Stimulated activated CD4-positive, alpha-beta T cell treated with anti-CD3 and anti-CD28 coated beads, Interleukin-1b, Interleukin-23, amount 100 ng/mL, for 48 hours (primary cell): ENCODE results near the gene RAF1.
A peak's percentile ranks its signal among the peaks of the same experiment; 100 is the strongest.
"Not testable (repeated sequence)": the region's sequence is repeated elsewhere in the genome, so short reads cannot be mapped to it uniquely, and the experiment has no call there.

Source experiments
- DNase-seq: peaks from one replicate; pipeline ENCODE4 v3.0.0-alpha.2; 2020

RAF1 gene

DNA sequence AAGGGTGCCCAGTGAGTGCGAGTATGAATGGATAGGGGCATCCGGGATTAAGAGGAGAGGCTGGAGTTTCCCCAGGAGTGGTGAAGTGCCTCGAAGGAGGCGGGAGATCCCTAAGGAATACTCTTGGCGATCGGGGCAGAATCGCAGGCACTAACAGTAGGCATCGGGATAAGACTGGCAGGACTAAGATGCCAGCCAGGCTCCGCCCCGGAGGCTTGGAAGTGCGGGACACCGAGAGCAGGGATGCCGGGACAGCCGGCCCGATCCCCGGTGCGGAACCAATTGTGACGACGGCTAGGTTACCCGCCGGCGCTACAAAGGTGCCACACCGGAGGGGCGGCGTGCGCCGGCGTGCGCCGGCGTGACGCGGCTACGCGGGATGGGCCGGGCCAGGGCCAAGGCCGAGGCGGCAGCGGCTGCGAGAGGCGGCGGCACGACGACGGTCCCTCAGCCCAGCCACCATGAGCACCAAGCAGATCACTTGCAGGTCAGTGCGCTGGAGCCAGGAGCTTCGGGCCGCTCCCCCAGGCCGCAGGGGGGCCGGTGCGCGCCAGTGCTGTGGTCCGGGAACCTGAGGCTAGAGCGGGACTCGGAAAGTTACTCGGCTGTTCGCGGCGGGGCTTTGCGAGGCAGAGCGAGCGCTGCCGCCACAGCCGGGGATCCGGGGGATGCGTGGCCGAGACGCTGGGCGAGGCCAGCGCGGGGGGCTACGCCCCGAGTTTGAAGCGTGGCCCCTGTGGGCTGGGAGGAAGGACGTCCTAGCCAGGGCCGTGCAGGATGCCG is 107.0 kb downstream of the RAF1 start, which contains the start of gene MKRN2:
Gene MKRN2 (plus strand): TSS at position 398 of the 783 bp plus-strand sequence. CDS start 64 bp downstream, at position 462.
- DNase-seq = peak; percentile 85

DNA sequence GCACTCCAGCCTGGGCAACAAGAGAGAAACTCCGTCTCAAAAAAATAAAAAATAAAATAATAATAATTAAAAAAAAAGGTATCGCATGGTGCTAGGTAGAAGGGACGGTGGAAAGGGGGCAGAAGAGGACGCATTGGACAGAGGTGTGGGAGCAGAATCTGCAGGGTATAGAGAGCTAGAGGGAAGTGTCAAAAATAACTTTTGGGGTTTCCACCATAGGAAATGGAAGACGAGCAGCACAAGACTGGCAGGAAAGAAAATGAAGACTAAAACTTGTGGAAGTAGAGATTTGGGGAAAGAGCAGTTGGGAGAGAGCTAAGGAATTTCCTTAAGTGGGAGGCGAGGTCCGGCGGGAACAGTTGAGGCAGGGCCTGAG is 107.6 kb downstream of the RAF1 start:
- DNase-seq = no peak

DNA sequence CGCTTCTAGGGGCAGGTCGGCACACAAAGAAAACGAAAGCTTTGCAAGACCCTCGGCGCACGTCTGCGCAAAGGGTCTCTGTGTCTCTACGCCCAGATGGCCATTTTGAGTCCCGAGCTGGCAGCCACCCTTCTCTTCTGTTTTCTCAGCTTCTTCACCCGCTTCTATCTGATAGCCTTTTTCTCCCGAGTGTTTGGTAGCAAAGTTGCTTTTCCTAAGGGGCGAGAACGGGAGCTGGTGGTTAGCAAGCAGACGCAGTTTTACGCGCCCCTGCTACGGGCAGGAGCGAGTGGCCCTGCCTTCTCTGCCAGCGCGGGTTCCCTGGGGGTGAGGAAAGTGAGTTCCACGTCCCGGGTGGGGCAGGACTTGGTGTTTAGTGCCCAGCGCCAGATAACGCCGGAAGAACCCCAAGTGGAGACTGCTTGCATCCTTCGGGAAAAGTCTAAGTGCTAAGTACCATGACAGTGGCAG is 110.0 kb downstream of the RAF1 start:
- DNase-seq = no peak

DNA sequence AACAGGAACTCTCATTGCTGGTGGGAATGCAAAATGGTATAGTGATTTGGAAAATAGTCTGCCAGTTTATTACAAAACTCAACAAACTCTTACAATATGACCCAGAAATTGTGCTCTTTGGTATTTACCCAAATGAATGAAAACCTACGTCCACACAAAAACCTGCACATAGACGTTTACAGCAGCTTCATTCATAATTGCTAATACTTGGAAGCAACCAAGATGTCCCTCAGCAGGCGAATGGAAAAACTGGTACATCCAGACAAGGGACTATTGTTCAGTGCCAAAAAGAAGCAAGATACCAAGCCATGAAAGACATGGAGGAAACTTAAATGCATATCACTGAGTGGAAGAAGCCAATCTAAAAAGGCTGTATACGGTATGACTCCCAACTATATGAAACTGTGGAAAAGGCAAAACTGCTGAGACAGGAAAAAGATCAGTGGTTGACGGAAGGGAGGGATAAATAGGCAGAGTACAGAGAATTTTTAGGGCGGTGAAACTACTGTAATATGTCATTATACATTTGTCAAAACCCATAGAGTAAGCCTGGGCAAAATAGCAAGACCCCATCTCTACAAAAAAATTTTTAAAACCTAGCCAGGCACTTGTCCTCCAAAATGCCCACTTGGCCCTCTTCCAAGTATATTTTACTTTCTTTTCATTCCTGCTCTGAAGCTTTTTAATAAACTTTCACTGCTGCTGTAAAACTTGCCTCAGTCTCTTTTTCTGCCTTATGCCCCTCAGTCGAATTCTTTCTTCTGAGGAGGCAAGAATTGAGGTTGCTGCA is 113.8 kb downstream of the RAF1 start:
- no peak for DNase-seq

DNA sequence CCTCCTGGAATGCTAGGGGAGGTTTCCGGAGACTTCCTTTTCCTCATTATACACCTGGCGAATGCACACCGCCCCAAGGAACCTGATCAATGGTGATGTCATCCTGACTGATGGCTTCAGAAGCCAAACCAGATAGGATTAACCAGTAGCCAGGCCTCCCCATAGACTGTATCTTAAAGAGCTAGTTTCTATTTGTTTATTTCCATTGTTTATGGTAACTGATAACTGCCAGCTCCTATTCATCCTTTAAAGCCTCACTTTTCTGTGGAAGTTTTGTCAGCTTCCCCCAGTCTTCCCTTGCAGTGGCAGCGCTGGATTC is 118.5 kb downstream of the RAF1 start, which contains the start of gene MKRN2OS:
Gene MKRN2OS (minus strand): TSS at position 27 of the 319 bp plus-strand sequence. CDS start 35 bp downstream, outside the sequence.
- DNase-seq = no peak

DNA sequence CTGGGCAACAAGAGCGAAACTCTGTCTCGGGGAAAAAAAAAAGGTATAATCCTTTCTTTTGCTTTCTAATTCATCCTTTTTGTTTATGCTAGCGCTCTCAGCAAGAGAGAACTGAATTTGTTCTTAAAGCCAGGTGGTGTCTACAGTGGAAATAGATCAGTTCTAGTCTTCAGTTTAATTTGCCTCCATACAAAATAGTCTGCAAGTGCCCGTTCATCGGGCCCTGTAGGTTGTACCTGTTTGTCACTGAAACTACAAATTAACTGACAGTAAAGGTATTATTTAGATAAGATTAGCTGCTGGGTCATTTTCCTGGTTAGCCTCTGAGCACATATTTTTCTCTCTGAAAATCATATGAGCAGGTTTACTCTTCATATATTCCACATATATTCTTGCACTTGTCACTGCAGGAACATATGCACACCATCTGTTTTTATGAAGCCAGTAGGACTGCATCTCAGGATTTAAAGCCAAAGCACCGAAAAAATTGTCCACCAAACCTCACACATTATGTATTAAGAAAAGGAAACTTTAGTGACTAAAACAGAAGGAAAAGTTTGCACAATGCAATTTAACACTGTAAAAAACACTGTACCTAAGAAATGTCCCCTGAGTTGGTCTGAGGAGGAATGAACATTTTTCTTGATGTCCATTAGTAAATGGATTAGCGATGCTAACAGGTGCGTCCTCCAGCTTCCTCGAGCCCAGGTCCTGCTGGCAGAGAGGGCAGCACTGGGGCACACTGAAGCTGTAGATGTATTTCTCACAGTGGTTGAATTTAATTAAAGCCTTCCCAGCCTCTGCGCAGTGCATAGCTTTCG is 119.1 kb downstream of the RAF1 start:
- no peak for DNase-seq

DNA sequence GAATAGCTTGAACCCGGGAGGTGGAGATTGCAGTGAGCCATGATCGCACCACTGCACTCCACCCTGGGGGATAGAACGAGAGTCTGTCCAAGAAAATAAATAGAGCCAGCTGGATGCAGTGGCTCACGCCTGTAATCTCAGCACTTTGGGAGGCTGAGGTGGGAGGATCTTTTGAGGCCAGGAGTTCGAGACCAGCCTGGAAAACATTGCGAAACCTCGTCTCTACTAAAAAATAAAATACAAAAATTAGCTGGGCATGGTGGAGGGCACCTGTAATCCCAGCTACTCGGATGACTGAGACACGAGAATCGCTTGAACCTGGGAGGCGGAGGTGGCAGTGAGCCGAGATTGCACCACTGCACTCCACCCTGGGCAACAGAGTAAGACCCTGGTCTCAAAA is 120.4 kb downstream of the RAF1 start:
- DNase-seq = not testable (repeated sequence)

DNA sequence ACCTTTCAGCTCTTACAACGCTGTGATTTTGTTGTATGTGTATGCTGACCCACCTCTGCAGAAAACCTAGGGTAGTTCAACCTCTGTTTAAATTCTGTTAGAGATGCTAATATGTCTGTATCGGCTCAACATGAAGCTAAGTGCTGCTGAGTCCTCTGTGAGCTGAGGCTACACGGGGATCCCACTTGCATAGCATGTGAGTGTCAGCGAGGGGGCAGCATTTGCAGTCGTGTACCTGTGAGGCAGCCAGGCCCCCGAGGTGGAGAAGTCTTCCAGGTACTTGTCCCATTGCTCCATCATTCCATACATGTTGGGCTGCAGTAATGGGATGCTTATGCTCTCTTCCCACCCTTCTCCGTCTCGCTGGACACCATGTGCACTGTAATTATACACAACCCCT is 122.3 kb downstream of the RAF1 start:
- no peak for DNase-seq

DNA sequence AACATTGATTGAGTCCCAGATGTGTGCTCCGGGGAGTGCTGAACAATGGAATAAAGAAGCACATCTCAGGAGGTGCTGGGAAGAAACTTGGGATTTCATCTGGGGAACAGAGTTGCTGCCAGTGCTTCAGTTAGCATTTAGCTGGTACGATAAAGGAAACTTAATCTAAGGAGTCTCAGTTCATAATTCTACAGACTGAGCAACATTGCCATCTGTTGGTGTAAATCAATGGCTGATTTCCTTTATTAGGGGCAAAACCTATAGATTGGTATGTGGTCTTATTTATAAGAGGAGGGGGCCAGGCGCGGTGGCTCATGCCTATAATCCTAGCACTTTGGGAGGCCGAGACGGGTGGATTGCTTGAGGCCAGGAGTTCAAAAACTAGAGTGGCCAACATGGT is 127.5 kb downstream of the RAF1 start:
- DNase-seq = no peak
